ENCODE measurements around the gene MTTP. TPM values are rescaled to one million over a fixed set of nuclear protein-coding genes. Genes with fewer than 3 reads are reported as not detected.

MTTP gene
- total and polyA plus RNA-seq, 11 donors = 0.44 to 5.0 (median 2.2) TPM

- Histone ChIP-seq H3K36me3 (no peaks in the 10 kb centered on the region), H3K27me3 (no peaks in the 10 kb centered on the region), H3K27ac (no peak overlapping the region), H3K4me1 (peaks cover 0 to 25% (median 3%) of the 10 kb centered on the region in 12 donors), H3K9me3 (no peaks in the 10 kb centered on the region), H3K4me3 (no peak overlapping the region)
- ATAC-seq = no peak
- intact Hi-C loops (cut with DNase I) = loop anchor here in 3 of 10 donors (10.0 kb wide), 3 partner anchors 78 to 158 kb away; partner anchors contain the start of gene TRMT10A (in 1 of the 3)
- WGBS, 4 donors = 62 to 77% (median 68%) methylated on average over 4 of the region's 4 CpGs
- DNase-seq = no peak
- TF ChIP-seq CTCF (IDR thresholded peaks at IDR 0.05) (no peak), POLR2A (IDR thresholded peaks at IDR 0.05) (no peak)
These were observed 72.4 kb downstream of the MTTP start for GRCh38 chr4:99647071-99647470.

- Histone ChIP-seq H3K27ac (peak overlapping the region in 2 of 12 donors; percentile 33 to 45), H3K36me3 (no peaks in the 10 kb centered on the region), H3K4me3 (no peak overlapping the region), H3K9me3 (no peaks in the 10 kb centered on the region), H3K4me1 (peaks cover 0 to 18% (median under 1%) of the 10 kb centered on the region in 12 donors), H3K27me3 (no peaks in the 10 kb centered on the region)
- ATAC-seq (no peak), DNase-seq (no peak)
- intact Hi-C loops (cut with DNase I) = loop anchor here in 3 of 10 donors (10.0 kb wide), 3 partner anchors 76 to 156 kb away; partner anchors contain the start of gene TRMT10A (in 1 of the 3)
- TF ChIP-seq POLR2A (IDR thresholded peaks at IDR 0.05) = no peak
- no peak for TF ChIP-seq CTCF (IDR thresholded peaks at IDR 0.05)
- WGBS, 4 donors = 69 to 88% (median 84%) methylated on average over 1 of the region's 1 CpG
These were observed 73.7 kb downstream of the MTTP start for GRCh38 chr4:99648321-99648720.

GRCh38 chr4:99649208-99649607 is 74.6 kb downstream of the MTTP start:
- no peak for DNase-seq
- no peak for ATAC-seq
- Histone ChIP-seq H3K4me3 (no peak overlapping the region), H3K27me3 (no peaks in the 10 kb centered on the region), H3K27ac (no peak overlapping the region), H3K36me3 (no peaks in the 10 kb centered on the region), H3K4me1 (peaks cover 0 to 18% (median 0%) of the 10 kb centered on the region in 12 donors), H3K9me3 (no peaks in the 10 kb centered on the region)
- WGBS, 4 donors = 88 to 97% (median 90%) methylated on average over 9 of the region's 9 CpGs
- TF ChIP-seq POLR2A (IDR thresholded peaks at IDR 0.05) (no peak), CTCF (IDR thresholded peaks at IDR 0.05) (no peak)
- intact Hi-C loops (cut with DNase I) = loop anchor here in 3 of 10 donors (10.0 kb wide), 3 partner anchors 76 to 156 kb away; partner anchors contain the start of gene TRMT10A (in 1 of the 3)

GRCh38 chr4:99649778-99650177 is 75.2 kb downstream of the MTTP start:
- DNase-seq = peak in 1 of 5 donors; percentile 64
- no peak for TF ChIP-seq CTCF (IDR thresholded peaks at IDR 0.05)
- TF ChIP-seq POLR2A (IDR thresholded peaks at IDR 0.05) = no peak
- no peaks in the 10 kb centered on the region for H3K36me3 ChIP-seq
- H3K27me3 ChIP-seq = no peaks in the 10 kb centered on the region
- H3K27ac ChIP-seq = no peak overlapping the region
- no peaks in the 10 kb centered on the region for H3K9me3 ChIP-seq
- no peak for ATAC-seq
- intact Hi-C loops (cut with DNase I) = loop anchor here in 3 of 10 donors (10.0 kb wide), 3 partner anchors 75 to 155 kb away; partner anchors contain the start of gene TRMT10A (in 1 of the 3)
- no peak overlapping the region for H3K4me3 ChIP-seq
- 87 to 94% (median 91%) methylated on average over 8 to 10 of the region's 10 CpGs for WGBS, 4 donors
- H3K4me1 ChIP-seq = peaks cover 0 to 18% (median 0%) of the 10 kb centered on the region in 12 donors

Measured in heart left ventricle (tissue), 16 donors.